ENCODE data around the gene FRMD3. TPM values are rescaled to one million over a fixed set of nuclear protein-coding genes. Genes with fewer than 3 reads are reported as not detected.
"Not testable (repeated sequence)": the region's sequence is repeated elsewhere in the genome, so short reads cannot be mapped to it uniquely, and the experiment has no call there.

The FRMD3 gene
- total RNA-seq, 1 experiment from 2014 or later: 0.10 TPM

DNA sequence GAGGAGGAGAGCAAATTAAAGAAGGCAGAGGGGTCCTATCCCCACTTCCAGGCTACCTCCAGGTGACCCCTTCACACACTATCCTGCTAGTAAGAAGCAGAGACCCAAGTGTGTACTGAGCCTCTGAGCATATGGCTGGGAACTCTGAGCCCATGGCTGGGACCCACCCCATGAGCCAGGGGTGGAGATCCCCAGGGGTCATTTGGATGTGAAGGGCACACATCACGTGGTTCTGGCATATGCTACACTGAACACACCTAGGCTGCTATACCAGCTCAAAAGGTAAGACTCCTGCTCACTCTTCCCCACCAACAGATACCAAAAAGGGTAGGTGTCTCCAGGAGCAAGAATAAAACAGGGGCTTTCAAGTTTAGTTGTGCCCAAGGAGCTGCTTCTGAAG is 149.9 kb downstream of the FRMD3 start:
- no peak for DNase-seq
- H3K4me3 ChIP-seq (ENCODE audit: insufficient read depth, low read depth, low read length): no peak overlapping the region
- H3K36me3 ChIP-seq (replicated peaks; ENCODE audit: control insufficient read depth, insufficient read depth, low read length): no peaks in the 10 kb centered on the region
- H3K27me3 ChIP-seq (ENCODE audit: control insufficient read depth, insufficient read depth, low read length): no peaks in the 10 kb centered on the region

- no peak for DNase-seq
- H3K27me3 ChIP-seq (ENCODE audit: control insufficient read depth, insufficient read depth, low read length): no peaks in the 10 kb centered on the region
- no peaks in the 10 kb centered on the region for H3K36me3 ChIP-seq (replicated peaks; ENCODE audit: control insufficient read depth, insufficient read depth, low read length)
- no peak overlapping the region for H3K4me3 ChIP-seq (ENCODE audit: insufficient read depth, low read depth, low read length)
Observed at GRCh38 chr9:83387401-83388185, 150.6 kb downstream of the FRMD3 start.

DNA sequence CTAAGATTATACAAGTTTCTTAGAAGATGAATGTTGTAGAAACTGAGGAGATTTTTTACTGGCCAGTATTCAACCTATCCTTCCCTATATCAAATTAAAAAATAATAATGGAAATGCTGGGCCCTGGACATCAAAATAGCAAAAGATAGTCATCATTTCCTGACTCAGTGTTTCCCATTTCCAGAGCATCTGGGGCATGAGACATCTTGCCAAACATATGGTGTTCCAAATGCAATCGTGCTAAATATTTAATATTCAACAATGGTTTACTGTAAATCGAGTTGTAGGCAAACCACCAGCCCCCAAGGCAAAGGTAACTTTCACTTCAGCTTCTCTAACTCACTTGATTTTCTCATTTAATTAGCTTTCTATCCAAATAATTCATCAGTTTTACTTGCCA is 152.9 kb downstream of the FRMD3 start:
- no peak for DNase-seq
- no peaks in the 10 kb centered on the region for H3K36me3 ChIP-seq (replicated peaks; ENCODE audit: control insufficient read depth, insufficient read depth, low read length)
- H3K27me3 ChIP-seq (ENCODE audit: control insufficient read depth, insufficient read depth, low read length): no peaks in the 10 kb centered on the region
- H3K4me3 ChIP-seq (ENCODE audit: insufficient read depth, low read depth, low read length): no peak overlapping the region

- Histone ChIP-seq H3K4me3 (ENCODE audit: insufficient read depth, low read depth, low read length) (no peak overlapping the region), H3K36me3 (replicated peaks; ENCODE audit: control insufficient read depth, insufficient read depth, low read length) (no peaks in the 10 kb centered on the region), H3K27me3 (ENCODE audit: control insufficient read depth, insufficient read depth, low read length) (no peaks in the 10 kb centered on the region)
- DNase-seq: no peak
Observed at GRCh38 chr9:83384214-83384613, 154.0 kb downstream of the FRMD3 start.

GRCh38 chr9:83383034-83383433 is 155.2 kb downstream of the FRMD3 start:
- no peaks in the 10 kb centered on the region for H3K36me3 ChIP-seq (replicated peaks; ENCODE audit: control insufficient read depth, insufficient read depth, low read length)
- no peaks in the 10 kb centered on the region for H3K27me3 ChIP-seq (ENCODE audit: control insufficient read depth, insufficient read depth, low read length)
- DNase-seq: no peak

DNA sequence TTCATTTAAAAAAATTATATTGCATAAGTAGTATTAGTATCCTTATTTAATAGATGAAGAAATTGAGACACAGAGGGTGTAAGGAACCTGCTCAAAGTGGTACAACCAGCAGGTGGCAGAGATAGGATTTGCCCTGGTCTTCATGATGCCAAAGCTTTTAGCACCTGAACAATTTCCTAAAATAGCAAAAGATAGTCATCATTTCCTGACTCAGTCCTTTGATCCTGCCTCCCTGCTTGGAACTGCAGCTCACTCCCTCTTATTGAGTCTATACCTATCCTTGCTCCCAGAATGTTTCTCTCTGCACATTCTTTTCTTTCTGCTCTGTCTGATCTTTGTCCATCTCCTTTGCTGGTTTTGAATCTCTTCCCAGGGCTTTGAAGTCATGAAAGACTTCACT is 155.8 kb downstream of the FRMD3 start:
- no peak for DNase-seq
- Histone ChIP-seq H3K36me3 (replicated peaks; ENCODE audit: control insufficient read depth, insufficient read depth, low read length) (no peaks in the 10 kb centered on the region), H3K27me3 (ENCODE audit: control insufficient read depth, insufficient read depth, low read length) (no peaks in the 10 kb centered on the region), H3K4me3 (ENCODE audit: insufficient read depth, low read depth, low read length) (no peak overlapping the region)

More at GRCh38 chr9:83383034-83383433, 155.2 kb downstream of the FRMD3 start:
- H3K4me3 ChIP-seq (ENCODE audit: insufficient read depth, low read depth, low read length): no peak overlapping the region

GRCh38 chr9:83379045-83379444 is 159.2 kb downstream of the FRMD3 start:
- DNase-seq: no peak
- H3K27me3 ChIP-seq (ENCODE audit: control insufficient read depth, insufficient read depth, low read length): no peaks in the 10 kb centered on the region
- H3K4me3 ChIP-seq (ENCODE audit: insufficient read depth, low read depth, low read length): no peak overlapping the region
- no peaks in the 10 kb centered on the region for H3K36me3 ChIP-seq (replicated peaks; ENCODE audit: control insufficient read depth, insufficient read depth, low read length)

DNA sequence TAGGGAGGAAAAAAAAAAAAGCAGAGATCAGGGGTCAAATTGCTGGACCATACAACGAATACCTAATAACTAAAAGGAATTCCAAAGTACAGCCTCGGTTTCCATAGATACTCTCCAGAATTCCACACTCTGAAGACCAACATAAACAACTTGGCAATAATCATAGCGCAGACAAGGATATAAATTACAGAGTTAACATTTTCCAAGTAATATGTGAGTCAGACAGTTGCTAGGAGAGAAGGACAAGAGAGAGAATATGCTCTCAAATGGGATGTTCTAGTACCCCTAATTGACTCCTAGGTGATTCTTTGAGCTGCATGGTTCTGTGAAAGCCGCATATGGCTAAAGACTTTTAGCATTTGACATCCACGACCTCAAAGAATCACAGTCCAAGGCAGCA is 165.2 kb downstream of the FRMD3 start:
- Histone ChIP-seq H3K36me3 (replicated peaks; ENCODE audit: control insufficient read depth, insufficient read depth, low read length) (no peaks in the 10 kb centered on the region), H3K27me3 (ENCODE audit: control insufficient read depth, insufficient read depth, low read length) (no peaks in the 10 kb centered on the region), H3K4me3 (ENCODE audit: insufficient read depth, low read depth, low read length) (no peak overlapping the region)
- DNase-seq: no peak

- H3K27me3 ChIP-seq (ENCODE audit: control insufficient read depth, insufficient read depth, low read length): no peaks in the 10 kb centered on the region
- no peak overlapping the region for H3K4me3 ChIP-seq (ENCODE audit: insufficient read depth, low read depth, low read length)
- DNase-seq: no peak
- no peaks in the 10 kb centered on the region for H3K36me3 ChIP-seq (replicated peaks; ENCODE audit: control insufficient read depth, insufficient read depth, low read length)
Observed at GRCh38 chr9:83367326-83367725, 170.9 kb downstream of the FRMD3 start.

GRCh38 chr9:83362341-83362995 is 175.7 kb downstream of the FRMD3 start:
- Histone ChIP-seq H3K27me3 (ENCODE audit: control insufficient read depth, insufficient read depth, low read length) (no peaks in the 10 kb centered on the region), H3K4me3 (ENCODE audit: insufficient read depth, low read depth, low read length) (no peak overlapping the region), H3K36me3 (replicated peaks; ENCODE audit: control insufficient read depth, insufficient read depth, low read length) (no peaks in the 10 kb centered on the region)
- peak; percentile 11 for DNase-seq

DNA sequence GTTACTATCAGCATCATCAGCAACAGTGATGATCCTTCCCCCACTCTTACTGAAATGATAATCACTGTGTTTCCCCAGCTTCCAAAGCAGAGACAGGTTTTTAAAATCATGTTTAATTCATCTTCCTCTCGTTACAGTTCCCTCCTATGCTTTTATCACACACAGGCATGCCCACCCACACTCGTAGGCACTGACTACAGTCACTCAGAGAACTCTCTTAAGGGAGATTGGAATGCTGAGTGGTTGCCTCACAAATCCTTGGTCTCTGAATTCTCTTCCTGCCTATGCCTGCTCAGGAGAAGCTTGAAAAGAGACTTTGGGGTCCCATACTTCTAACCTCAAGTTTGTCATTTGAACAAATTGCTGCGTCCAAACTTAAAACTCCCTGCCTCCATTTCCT is 179.2 kb downstream of the FRMD3 start:
- Histone ChIP-seq H3K27me3 (ENCODE audit: control insufficient read depth, insufficient read depth, low read length) (no peaks in the 10 kb centered on the region), H3K4me3 (ENCODE audit: insufficient read depth, low read depth, low read length) (no peak overlapping the region), H3K36me3 (replicated peaks; ENCODE audit: control insufficient read depth, insufficient read depth, low read length) (no peaks in the 10 kb centered on the region)
- no peak for DNase-seq

DNA sequence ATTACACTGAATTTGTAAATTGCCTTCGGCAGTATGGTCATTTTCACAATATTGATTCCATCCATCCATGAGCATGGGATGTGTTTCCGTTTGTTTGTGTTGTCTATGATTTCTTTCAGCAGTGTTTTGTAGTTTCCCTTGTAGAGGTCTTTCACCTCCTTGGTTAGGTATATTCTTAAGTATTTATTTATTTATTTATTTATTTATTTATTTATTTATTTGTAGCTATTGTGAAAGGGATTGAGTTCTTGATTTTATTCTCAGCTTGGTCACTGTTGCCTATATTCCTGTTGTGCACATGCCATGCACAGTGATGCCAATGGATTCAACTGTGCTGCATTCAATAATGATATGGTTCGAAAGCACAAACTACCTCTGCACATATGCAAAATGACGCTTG is 179.7 kb downstream of the FRMD3 start:
- DNase-seq; H3K36me3 ChIP-seq (replicated peaks; ENCODE audit: control insufficient read depth, insufficient read depth, low read length); H3K4me3 ChIP-seq (ENCODE audit: insufficient read depth, low read depth, low read length); H3K27me3 ChIP-seq (ENCODE audit: control insufficient read depth, insufficient read depth, low read length): not testable (repeated sequence)

- no peaks in the 10 kb centered on the region for H3K27me3 ChIP-seq (ENCODE audit: control insufficient read depth, insufficient read depth, low read length)
- H3K36me3 ChIP-seq (replicated peaks; ENCODE audit: control insufficient read depth, insufficient read depth, low read length): no peaks in the 10 kb centered on the region
- H3K4me3 ChIP-seq (ENCODE audit: insufficient read depth, low read depth, low read length): no peak overlapping the region
- no peak for DNase-seq
Observed at GRCh38 chr9:83355729-83356151, 182.5 kb downstream of the FRMD3 start.

- no peak overlapping the region for H3K4me3 ChIP-seq (ENCODE audit: insufficient read depth, low read depth, low read length)
- no peak for DNase-seq
- no peaks in the 10 kb centered on the region for H3K27me3 ChIP-seq (ENCODE audit: control insufficient read depth, insufficient read depth, low read length)
- no peaks in the 10 kb centered on the region for H3K36me3 ChIP-seq (replicated peaks; ENCODE audit: control insufficient read depth, insufficient read depth, low read length)
Observed at GRCh38 chr9:83355024-83355444, 183.2 kb downstream of the FRMD3 start.

DNA sequence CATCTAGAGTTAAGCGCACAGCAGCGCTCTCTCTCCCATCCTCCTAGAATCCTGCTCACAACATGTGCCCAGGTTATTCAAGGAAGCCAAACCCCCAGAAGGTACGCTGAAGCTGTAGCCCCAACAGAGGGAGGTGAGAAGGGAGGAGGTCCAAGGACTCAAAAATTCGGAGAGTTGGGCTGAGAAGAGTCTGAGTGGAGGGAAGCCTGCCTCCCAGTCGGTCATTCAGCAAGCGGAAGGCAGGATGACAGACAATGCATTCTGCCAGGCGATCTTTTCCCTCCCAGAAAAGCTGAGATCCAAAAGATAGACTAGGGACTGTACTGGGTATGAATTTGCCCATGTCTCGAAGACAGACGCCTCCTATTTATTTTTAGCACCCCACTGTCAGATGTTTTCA is 189.2 kb downstream of the FRMD3 start:
- H3K36me3 ChIP-seq (replicated peaks; ENCODE audit: control insufficient read depth, insufficient read depth, low read length): no peaks in the 10 kb centered on the region

More for the DNA sequence above, 189.2 kb downstream of the FRMD3 start:
- no peak overlapping the region for H3K4me3 ChIP-seq (ENCODE audit: insufficient read depth, low read depth, low read length)
- no peaks in the 10 kb centered on the region for H3K27me3 ChIP-seq (ENCODE audit: control insufficient read depth, insufficient read depth, low read length)
- DNase-seq: no peak

All from H7 (cell line).